GM23338 (cell line): ENCODE data around the gene RIMS1.

Source experiments
- CREB1 ChIP-seq: fragments of 250-450 bp; sonication (Bioruptor Pico); IDR thresholded peaks from 2 replicates; pipeline ENCODE4 v1.5.0; 2020; ENCODE audit warnings: low read depth, mild to moderate bottlenecking, moderate library complexity
- CTCF ChIP-seq, 2 experiments: fragments of 200-600 bp in 1 of 2; sonication (generic) in 1 of 2; conservative IDR thresholded peaks; 2 replicates each; pipeline versions ENCODE4 v1.5.1 to v1.6.1; 2016 to 2017; ENCODE audit warnings: antibody characterized with exemption in 2 of 2, low read depth in 2 of 2, mild to moderate bottlenecking in 2 of 2, moderate library complexity in 1 of 2
- EZH2 ChIP-seq: fragments of 200-600 bp; sonication (generic); IDR thresholded peaks from one replicate; pipeline ENCODE4 v1.8.0; 2017; ENCODE audit warnings: antibody characterized with exemption, mild to moderate bottlenecking, low read depth; ENCODE audit not compliant: unreplicated experiment
- EZH2phosphoT487 ChIP-seq: fragments of 200-600 bp; sonication (generic); IDR thresholded peaks from one replicate; pipeline ENCODE4 v1.8.1; 2018; ENCODE audit warnings: antibody characterized with exemption; ENCODE audit not compliant: unreplicated experiment
- JUNB ChIP-seq: IDR thresholded peaks from one replicate; pipeline ENCODE4 v1.6.1; 2016; ENCODE audit warnings: antibody characterized with exemption; ENCODE audit not compliant: unreplicated experiment
- NANOG ChIP-seq: IDR thresholded peaks from 2 replicates; pipeline ENCODE4 v1.6.1; 2016; ENCODE audit warnings: antibody characterized with exemption, borderline replicate concordance
- POLR2AphosphoS5 ChIP-seq: IDR thresholded peaks from 2 replicates; pipeline ENCODE4 v1.6.1; 2016; ENCODE audit warnings: antibody characterized with exemption, low read depth
- REST ChIP-seq: IDR thresholded peaks from one replicate; pipeline ENCODE4 v1.6.1; 2018; ENCODE audit warnings: antibody characterized with exemption; ENCODE audit not compliant: unreplicated experiment
- STAT1 ChIP-seq: IDR thresholded peaks from one replicate; pipeline ENCODE4 v1.6.1; 2016; ENCODE audit warnings: antibody characterized with exemption; ENCODE audit not compliant: unreplicated experiment
- ZNF114 ChIP-seq: fragments of 250-450 bp; sonication (Bioruptor Pico); IDR thresholded peaks from 2 replicates; pipeline ENCODE4 v1.5.0; 2020; ENCODE audit warnings: mild to moderate bottlenecking, moderate library complexity
- ZNF331 ChIP-seq: fragments of 250-450 bp; sonication (Bioruptor Pico); IDR thresholded peaks from 2 replicates; pipeline ENCODE4 v1.5.0; 2020; ENCODE audit warnings: low read depth, mild to moderate bottlenecking, moderate library complexity
- TF ChIP-seq, protein P1 (sequence below): IDR thresholded peaks from 2 replicates; pipeline ENCODE4 v1.6.1; 2016; ENCODE audit warnings: antibody characterized with exemption

DNA sequence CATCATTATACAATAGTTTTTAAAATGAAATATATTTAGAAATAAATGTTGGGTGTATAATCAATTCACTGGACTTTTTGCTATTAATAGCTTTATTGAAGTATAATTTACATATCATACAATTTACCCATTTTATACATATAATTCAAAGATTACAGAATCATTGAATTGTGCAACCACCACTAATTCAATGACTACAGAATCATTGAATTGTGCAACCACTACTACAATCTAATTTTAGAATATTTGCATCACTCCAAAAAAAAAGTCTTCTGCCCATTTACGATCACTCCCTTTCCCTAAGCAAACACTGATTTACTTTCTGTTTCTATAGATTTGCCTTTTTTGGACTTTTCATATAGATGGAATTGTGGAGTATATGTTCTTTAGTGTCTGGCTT is 35.1 kb upstream of the RIMS1 start:
- TF ChIP-seq EZH2phosphoT487 (no peak), CTCF (conservative IDR thresholded peaks at IDR 0.05; ENCODE audit: low read depth in 2 of 2) (no peak), REST (no peak), EZH2 (no peak), POLR2AphosphoS5 (no peak), JUNB (no peak), NANOG (no peak), CREB1 (CRISPR knock-in tag) (no peak), STAT1 (no peak), ZNF331 (no peak), ZNF114 (no peak)
- TF ChIP-seq, protein P1, sequence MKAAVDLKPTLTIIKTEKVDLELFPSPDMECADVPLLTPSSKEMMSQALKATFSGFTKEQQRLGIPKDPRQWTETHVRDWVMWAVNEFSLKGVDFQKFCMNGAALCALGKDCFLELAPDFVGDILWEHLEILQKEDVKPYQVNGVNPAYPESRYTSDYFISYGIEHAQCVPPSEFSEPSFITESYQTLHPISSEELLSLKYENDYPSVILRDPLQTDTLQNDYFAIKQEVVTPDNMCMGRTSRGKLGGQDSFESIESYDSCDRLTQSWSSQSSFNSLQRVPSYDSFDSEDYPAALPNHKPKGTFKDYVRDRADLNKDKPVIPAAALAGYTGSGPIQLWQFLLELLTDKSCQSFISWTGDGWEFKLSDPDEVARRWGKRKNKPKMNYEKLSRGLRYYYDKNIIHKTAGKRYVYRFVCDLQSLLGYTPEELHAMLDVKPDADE, result no peak
